ENCODE results near the gene CYP19A1. TPM values are rescaled to one million over a fixed set of nuclear protein-coding genes. Genes with fewer than 3 reads are reported as not detected.

CYP19A1 gene
- total RNA-seq, 1 experiment from 2014 or later = not detected

- Histone ChIP-seq H3K4me3 (ENCODE audit: low read depth in 2 of 2, low read length in 2 of 2) (no peak overlapping the region), H3K36me3 (ENCODE audit: control insufficient read depth, insufficient read depth, low read length) (no peaks in the 10 kb centered on the region), H3K9me3 (ENCODE audit: control insufficient read depth, insufficient read depth, low read depth, low read length) (no peaks in the 10 kb centered on the region), H3K27me3 (ENCODE audit: control insufficient read depth, insufficient read depth, low read length) (no peaks in the 10 kb centered on the region), H3K4me1 (ENCODE audit: control insufficient read depth, insufficient read depth, low read length) (no peaks in the 10 kb centered on the region), H3K27ac (ENCODE audit: low read length) (no peak overlapping the region)
- CTCF ChIA-PET = no interaction called here
- DNase-seq (ENCODE audit: low read depth, low spot score) = no peak
- in situ Hi-C loops (cut with HindIII; ENCODE audit: low pct_unique_long_range_greater_than_20kb, low sequenced_read_pairs) = no loop called here
- intact Hi-C loops (cut with micrococcal nuclease; ENCODE audit: unreplicated experiment) = no loop called here
- TF ChIP-seq CTCF (IDR thresholded peaks at IDR 0.05) (no peak), POLR2AphosphoS5 (IDR thresholded peaks at IDR 0.05; ENCODE audit: low read depth, low read length) (no peak), TCF7L2 (IDR thresholded peaks at IDR 0.05; ENCODE audit: low read depth, low read length) (no peak), SIN3A (IDR thresholded peaks at IDR 0.05; ENCODE audit: borderline replicate concordance, insufficient read depth, low read depth, low read length) (no peak), REST (IDR thresholded peaks at IDR 0.05; ENCODE audit: insufficient read depth in 1 of 2, low read depth in 2 of 2, low read length in 1 of 2) (no peak)
- POLR2A ChIA-PET = no interaction called here
- no TSS peak for BruUV-seq (replicated peaks)
- ATAC-seq = no peak
Observed at GRCh38 chr15:51318382-51319150, 19.8 kb downstream of the CYP19A1 start.

DNA sequence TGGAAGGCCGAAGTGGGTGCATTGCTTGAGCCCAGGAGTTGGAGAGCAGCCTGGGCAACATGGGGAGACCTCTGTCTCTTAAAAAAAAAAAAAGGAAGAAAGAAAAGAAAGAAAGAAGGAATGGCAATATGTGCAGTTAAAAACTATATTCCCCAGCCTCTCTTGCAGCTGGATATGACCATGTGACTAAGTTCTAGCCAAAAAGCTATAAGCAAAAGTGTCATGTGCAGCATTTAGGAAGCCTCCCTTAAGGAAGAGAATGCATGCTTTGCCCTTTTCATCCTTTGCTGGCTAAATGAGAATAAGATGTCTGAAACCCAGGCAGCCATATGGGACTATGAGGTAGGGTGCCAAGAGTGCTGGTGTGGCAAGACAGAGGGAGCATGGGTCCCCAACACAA lies 21.8 kb downstream of the CYP19A1 start:
- TF ChIP-seq CTCF (IDR thresholded peaks at IDR 0.05) (no peak), POLR2AphosphoS5 (IDR thresholded peaks at IDR 0.05; ENCODE audit: low read depth, low read length) (no peak), SIN3A (IDR thresholded peaks at IDR 0.05; ENCODE audit: borderline replicate concordance, insufficient read depth, low read depth, low read length) (no peak), TCF7L2 (IDR thresholded peaks at IDR 0.05; ENCODE audit: low read depth, low read length) (no peak)
- POLR2A ChIA-PET = no interaction called here
- intact Hi-C loops (cut with micrococcal nuclease; ENCODE audit: unreplicated experiment) = no loop called here

More for the DNA sequence above, 21.8 kb downstream of the CYP19A1 start:
- Histone ChIP-seq H3K4me3 (ENCODE audit: low read depth in 2 of 2, low read length in 2 of 2) (no peak overlapping the region), H3K9me3 (ENCODE audit: control insufficient read depth, insufficient read depth, low read depth, low read length) (no peaks in the 10 kb centered on the region), H3K36me3 (ENCODE audit: control insufficient read depth, insufficient read depth, low read length) (no peaks in the 10 kb centered on the region), H3K27ac (ENCODE audit: low read length) (no peak overlapping the region), H3K27me3 (ENCODE audit: control insufficient read depth, insufficient read depth, low read length) (no peaks in the 10 kb centered on the region), H3K4me1 (ENCODE audit: control insufficient read depth, insufficient read depth, low read length) (no peaks in the 10 kb centered on the region)
- ATAC-seq (no peak), DNase-seq (ENCODE audit: low read depth, low spot score) (no peak)
- in situ Hi-C loops (cut with HindIII; ENCODE audit: low pct_unique_long_range_greater_than_20kb, low sequenced_read_pairs) = no loop called here
- no TSS peak for BruUV-seq (replicated peaks)
- CTCF ChIA-PET = no interaction called here
